ENCODE data around the gene HOXA11. TPM values are rescaled to one million over a fixed set of nuclear protein-coding genes. Genes with fewer than 3 reads are reported as not detected.

The HOXA11 gene
- total RNA-seq, 4 donors from 2014 or later, result 5.1 to 7.9 (median 6.4) TPM

GRCh38 chr7:27158436-27159265 is 26.4 kb downstream of the HOXA11 start:
- in situ Hi-C loops (cut with MboI; ENCODE audit: low sequenced_read_pairs in 4 of 4), result loop anchor here in 2 of 4 donors (10.0 to 25.0 kb wide), 3 partner anchors 784 to 946 kb away; partner anchors contain the start of genes CBX3 (in 1 of the 2) and HNRNPA2B1 (in 1 of the 2)
- no peaks in the 10 kb centered on the region for H3K9me3 ChIP-seq
- intact Hi-C loops (cut with DNase I; ENCODE audit: low total_unique reads), result no loop called here
- TF ChIP-seq CTCF (IDR thresholded peaks at IDR 0.05 in 4 of 5, conservative IDR thresholded peaks at IDR 0.05 in 1 of 5) (no peak), POLR2A (IDR thresholded peaks at IDR 0.05) (no peak)
- no peaks in the 10 kb centered on the region for H3K27me3 ChIP-seq
- peaks cover 10 to 26% of the 10 kb centered on the region in 2 donors for H3K4me1 ChIP-seq
- ATAC-seq, result no peak
- H3K36me3 ChIP-seq, result no peaks in the 10 kb centered on the region
- no peak for DNase-seq
- H3K4me3 ChIP-seq, result no peak overlapping the region
- no peak overlapping the region for H3K27ac ChIP-seq

GRCh38 chr7:27157702-27158431 is 27.2 kb downstream of the HOXA11 start:
- DNase-seq, result peak in 1 of 2 donors; percentile 11
- H3K27me3 ChIP-seq, result no peaks in the 10 kb centered on the region
- in situ Hi-C loops (cut with MboI; ENCODE audit: low sequenced_read_pairs in 4 of 4), result loop anchor here in 2 of 4 donors (10.0 to 25.0 kb wide), 3 partner anchors 783 to 946 kb away; partner anchors contain the start of genes CBX3 (in 1 of the 2) and HNRNPA2B1 (in 1 of the 2)

GRCh38 chr7:27156916-27157701 is 27.9 kb downstream of the HOXA11 start:
- intact Hi-C loops (cut with DNase I; ENCODE audit: low total_unique reads), result loop anchor here (1.0 kb wide), 1 partner anchor 8 kb away; the partner anchor contains the start of gene HOXA9
- in situ Hi-C loops (cut with MboI; ENCODE audit: low sequenced_read_pairs in 4 of 4), result loop anchor here in 2 of 4 donors (10.0 to 25.0 kb wide), 3 partner anchors 782 to 945 kb away; partner anchors contain the start of genes CBX3 (in 1 of the 2) and HNRNPA2B1 (in 1 of the 2)
- Histone ChIP-seq H3K4me3 (peak overlapping the region; percentile 63 to 96 (median 81)), H3K4me1 (peaks cover 13 to 26% of the 10 kb centered on the region in 2 donors), H3K9me3 (no peaks in the 10 kb centered on the region), H3K27me3 (no peaks in the 10 kb centered on the region), H3K27ac (peak overlapping the region; percentile 83 to 97 (median 90)), H3K36me3 (no peaks in the 10 kb centered on the region)
- DNase-seq, result peak in 1 of 2 donors; percentile 15
- no peak for TF ChIP-seq POLR2A (IDR thresholded peaks at IDR 0.05)
- ATAC-seq, result no peak

More at GRCh38 chr7:27157702-27158431, 27.2 kb downstream of the HOXA11 start:
- H3K4me3 ChIP-seq, result no peak overlapping the region
- no peak for ATAC-seq
- H3K9me3 ChIP-seq, result no peaks in the 10 kb centered on the region
- H3K36me3 ChIP-seq, result no peaks in the 10 kb centered on the region
- H3K4me1 ChIP-seq, result peaks cover 12 to 22% of the 10 kb centered on the region in 2 donors
- no peak for TF ChIP-seq CTCF (IDR thresholded peaks at IDR 0.05 in 4 of 5, conservative IDR thresholded peaks at IDR 0.05 in 1 of 5)
- TF ChIP-seq POLR2A (IDR thresholded peaks at IDR 0.05), result no peak
- H3K27ac ChIP-seq, result no peak overlapping the region
- intact Hi-C loops (cut with DNase I; ENCODE audit: low total_unique reads), result no loop called here

- intact Hi-C loops (cut with DNase I; ENCODE audit: low total_unique reads) (loop anchor here (1.0 kb wide), 1 partner anchor 9 kb away; the partner anchor contains the start of gene HOXA9), in situ Hi-C loops (cut with MboI; ENCODE audit: low sequenced_read_pairs in 4 of 4) (loop anchor here in 2 of 4 donors (10.0 to 25.0 kb wide), 3 partner anchors 782 to 944 kb away; partner anchors contain the start of genes CBX3 (in 1 of the 2) and HNRNPA2B1 (in 1 of the 2))
- peak within 1 kb of the TSS; percentile 83 to 97 (median 90) for H3K27ac ChIP-seq
- peaks cover 17 to 28% of the 10 kb centered on the region in 2 donors for H3K4me1 ChIP-seq
- H3K4me3 ChIP-seq, result peak within 1 kb of the TSS; percentile 63 to 96 (median 81)
- no peaks in the 10 kb centered on the region for H3K27me3 ChIP-seq
- DNase-seq (peak; percentile 74 to 86), ATAC-seq (peak; percentile 68 to 72)
- no peaks in the 10 kb centered on the region for H3K9me3 ChIP-seq
- TF ChIP-seq POLR2A (IDR thresholded peaks at IDR 0.05) (peak; percentile 6 to 12), CTCF (IDR thresholded peaks at IDR 0.05 in 4 of 5, conservative IDR thresholded peaks at IDR 0.05 in 1 of 5) (no peak)
- no peaks in the 10 kb centered on the region for H3K36me3 ChIP-seq
Measured at GRCh38 chr7:27156508-27156898, 28.5 kb downstream of the HOXA11 start, which contains the start of gene HOXA7. Gene HOXA7 (minus strand): TSS chr7:27156675. CDS start chr7:27156545, 130 bp downstream.

Measured in gastrocnemius medialis (tissue), 4 donors.